Measurements from ENCODE around the gene DCAKD.

The DCAKD gene, protein sequence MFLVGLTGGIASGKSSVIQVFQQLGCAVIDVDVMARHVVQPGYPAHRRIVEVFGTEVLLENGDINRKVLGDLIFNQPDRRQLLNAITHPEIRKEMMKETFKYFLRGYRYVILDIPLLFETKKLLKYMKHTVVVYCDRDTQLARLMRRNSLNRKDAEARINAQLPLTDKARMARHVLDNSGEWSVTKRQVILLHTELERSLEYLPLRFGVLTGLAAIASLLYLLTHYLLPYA

DNA sequence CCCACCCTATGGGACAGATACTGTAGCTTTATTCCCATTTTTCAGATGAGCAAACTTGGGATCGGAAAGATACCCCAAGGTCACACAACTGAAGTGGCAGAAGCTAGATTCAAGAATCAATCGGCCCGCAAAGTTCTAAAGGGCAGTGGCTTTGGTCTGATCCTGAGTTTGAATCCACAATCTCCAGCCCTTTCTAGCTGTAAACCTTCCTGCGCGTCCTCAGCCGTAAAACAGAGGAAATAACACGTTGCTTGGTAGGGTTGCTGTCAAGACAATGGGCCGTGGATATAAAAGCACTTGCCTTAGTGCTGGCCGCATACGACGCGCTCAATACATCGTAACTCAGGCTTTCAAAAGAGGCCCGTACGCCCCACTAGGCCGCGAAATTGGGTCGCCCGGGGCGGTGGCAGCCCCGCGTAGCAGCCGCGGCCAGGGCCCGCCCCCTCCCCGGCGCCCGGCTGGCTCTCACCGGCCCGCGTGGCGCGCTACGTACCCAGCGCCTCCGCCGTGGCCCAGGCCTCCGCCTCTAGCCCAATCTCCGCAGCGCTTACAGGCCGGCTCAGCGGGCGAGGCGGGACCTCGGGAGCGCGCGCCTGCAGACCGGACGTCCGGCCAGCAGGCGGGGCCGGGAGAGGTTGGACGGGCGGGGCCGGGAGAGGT is at the start of gene DCAKD:
Gene DCAKD, minus strand, starts transcription at position 573 of the 660 bp plus-strand sequence. CDS start 16,747 bp downstream, outside the sequence.
- no peak for FAIRE-seq

DNA sequence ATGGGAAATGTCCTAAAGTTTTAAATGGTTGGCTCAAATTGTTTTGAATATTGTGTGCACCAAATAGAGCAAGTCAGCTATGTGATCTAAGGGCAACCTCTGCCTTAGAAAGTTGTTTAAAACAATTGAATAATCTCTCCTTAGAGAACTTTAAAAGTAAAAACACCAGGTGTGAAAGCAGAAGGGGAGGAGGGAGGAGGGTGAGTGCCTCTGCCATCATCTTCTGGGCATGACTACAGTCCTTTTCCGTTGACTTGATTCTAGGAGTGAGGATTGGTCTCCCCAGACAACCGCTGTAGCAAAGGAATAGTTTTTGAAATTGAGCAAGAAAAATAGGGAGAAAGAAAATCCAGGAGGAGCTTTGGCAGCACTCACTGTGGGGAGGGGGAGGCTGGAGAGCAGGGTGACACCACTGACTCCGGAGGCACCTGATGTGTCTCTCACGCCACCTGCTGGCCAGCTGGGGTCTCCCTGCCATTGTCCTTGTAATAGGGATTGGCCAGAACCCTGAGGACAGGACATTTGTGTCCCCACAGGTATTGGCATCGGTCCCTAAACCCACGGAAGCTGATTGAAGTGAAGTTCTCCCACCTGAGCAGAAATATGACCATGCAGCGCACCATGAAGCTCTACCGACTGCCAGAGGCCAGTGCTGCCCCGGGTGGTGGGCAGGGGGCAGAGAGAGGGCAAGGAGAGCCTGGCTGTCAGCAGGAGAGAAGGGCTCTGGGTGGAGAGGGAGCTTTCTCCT is 47.6 kb upstream of the DCAKD start:
- FAIRE-seq: no peak

DNA sequence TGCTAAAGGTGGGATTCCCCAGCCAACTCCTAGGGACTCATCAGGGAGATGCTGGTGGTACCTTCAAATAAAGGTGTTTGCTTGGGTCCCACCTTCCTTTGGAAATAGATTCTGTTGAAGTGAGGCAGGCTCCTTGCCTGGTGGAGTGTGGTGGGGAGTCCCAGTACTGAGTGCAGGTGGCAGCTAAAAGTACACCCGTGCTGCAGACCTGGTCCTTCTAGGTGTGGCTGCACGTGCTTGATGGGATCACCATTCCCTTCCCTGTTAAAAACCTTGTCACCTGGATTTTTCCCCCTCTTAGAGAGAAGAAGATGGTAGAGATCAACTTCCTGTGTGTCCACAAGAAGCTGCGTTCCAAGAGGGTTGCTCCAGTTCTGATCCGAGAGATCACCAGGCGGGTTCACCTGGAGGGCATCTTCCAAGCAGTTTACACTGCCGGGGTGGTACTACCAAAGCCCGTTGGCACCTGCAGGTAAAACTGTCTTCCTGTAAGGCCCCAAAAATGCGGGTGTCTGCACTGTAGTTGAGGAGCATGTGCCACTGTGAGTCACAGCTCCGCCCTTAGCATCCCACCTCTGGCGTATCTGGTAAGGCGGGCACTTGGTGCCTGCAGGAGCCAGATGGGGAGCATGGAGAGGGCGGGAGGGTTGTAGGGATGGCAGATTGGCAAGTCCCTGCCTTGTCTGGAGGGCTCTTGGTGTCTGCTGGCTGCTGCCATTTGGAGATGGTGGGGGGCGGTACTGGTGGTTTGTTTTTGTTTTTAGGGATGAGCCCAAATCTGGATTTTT is 46.8 kb upstream of the DCAKD start:
- no peak for FAIRE-seq

DNA sequence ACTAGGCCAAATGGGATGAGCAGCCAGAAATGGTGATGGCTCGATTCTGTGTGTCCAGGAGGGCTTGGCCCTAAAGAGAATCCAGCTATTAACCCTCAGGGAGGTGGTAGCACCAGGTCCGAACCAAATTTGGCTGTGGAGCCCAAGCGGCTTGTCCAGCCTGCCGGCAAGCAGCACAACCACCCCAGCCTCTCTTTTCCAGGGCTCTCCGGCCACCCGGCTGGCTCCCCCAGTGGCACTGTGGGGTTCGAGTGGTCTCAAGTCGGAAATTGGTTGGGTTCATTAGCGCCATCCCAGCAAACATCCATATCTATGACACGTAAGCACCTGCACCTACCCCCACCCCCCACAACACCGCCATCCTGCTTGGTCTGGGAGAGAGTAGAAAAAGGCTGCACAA is 45.5 kb upstream of the DCAKD start:
- FAIRE-seq: no peak

DNA sequence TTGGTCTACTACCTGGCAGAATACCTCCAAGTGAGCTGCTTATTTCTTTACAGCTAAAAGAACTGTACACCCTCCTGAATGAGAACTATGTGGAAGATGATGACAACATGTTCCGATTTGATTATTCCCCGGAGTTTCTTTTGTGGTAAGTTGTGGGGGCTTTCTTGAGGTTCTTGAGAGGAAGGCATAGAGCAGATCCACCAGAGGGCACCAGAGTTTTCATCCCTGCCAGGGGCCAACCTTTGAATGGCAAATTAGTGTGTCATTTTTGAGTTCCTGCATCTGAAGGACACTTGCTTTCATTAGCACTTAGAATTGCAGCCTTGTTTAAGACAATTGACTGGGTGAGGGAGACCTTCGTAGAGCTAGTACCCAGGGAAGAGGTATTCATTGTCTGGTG is 44.7 kb upstream of the DCAKD start:
- FAIRE-seq: no peak

DNA sequence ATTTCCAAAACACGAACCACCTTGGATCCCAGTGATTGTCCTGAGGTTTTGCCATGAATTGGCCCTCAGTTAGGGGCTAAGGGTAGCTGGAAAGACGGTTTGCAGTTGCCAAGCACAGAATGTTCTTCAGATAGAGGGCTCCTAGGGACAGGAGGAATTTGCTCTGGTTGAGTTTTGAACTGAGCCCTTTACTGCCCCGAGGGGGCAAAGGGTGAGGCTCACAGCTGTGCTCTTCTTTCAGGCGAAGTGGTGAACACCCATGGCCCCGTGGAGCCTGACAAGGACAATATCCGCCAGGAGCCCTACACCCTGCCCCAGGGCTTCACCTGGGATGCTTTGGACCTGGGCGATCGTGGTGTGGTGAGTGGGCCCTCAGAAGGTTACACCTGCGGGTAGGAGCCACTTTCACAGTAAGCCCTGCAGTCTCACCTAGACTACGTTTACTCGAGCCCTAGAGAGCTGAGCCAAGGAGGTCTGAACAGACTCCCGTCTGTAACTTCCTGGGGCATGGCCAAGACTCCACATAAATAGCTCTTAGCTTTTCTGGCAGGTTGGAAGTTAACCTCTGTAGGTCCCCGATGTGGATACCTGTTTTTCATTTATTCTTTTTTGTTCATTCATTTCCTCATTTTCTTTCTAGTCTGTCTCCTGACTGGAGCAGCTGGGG is 42.1 kb upstream of the DCAKD start:
- no peak for FAIRE-seq

DNA sequence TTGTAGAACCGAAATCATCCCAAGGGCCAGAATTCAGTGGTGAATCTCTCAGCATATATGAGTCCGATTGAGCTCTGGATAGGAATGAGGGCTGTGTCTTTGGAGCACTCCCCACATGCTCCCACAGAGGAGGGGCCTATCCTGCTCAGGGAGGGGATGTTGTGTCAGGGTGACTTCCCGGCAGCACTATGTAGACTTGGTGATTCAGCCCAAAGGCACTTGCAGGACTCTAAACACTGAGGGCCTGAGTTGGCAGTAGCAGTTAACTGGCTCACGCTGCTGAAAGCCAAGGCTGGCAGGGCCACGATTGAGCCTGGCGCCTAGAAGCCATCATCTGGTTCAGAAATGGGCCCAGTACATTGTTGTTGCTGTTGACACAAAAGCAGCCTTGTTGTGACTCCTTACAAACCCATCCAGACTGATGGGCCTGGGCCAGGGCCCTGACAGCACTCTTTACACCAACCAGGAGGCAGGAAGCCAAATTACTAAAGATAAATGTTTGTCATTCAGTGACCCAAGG is 41.5 kb upstream of the DCAKD start:
- FAIRE-seq: peak; percentile 84

DNA sequence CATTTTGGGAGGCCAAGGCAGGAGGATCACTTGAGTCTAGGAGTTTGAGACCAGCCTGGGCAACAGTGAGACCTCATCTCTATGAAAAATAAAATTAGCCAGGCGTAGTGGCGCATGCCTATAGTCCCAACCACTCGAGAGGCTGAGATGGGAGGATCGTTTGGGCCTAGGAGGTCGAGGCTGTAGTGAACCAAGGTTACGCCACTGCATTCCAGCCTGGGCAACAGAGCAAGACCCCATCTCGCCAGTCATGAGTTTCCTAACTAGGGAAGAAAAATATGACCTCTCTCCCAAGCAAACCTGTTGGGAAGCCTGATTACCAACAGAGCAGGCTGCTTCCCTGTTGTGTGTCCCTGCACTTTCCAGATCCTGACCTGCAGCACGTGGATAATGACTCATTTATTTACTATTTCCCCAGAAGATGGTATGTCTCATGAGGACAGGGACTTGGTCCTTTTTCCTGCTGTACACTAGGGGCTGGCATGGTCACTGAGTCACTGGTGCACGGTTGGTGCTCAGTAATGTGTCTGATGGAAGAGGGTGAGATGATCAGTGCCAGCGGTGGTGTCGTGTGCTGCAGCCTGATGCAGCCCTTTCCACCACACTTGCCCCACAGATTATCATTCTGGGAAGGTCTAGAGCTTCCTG is 40.5 kb upstream of the DCAKD start:
- FAIRE-seq: no peak

DNA sequence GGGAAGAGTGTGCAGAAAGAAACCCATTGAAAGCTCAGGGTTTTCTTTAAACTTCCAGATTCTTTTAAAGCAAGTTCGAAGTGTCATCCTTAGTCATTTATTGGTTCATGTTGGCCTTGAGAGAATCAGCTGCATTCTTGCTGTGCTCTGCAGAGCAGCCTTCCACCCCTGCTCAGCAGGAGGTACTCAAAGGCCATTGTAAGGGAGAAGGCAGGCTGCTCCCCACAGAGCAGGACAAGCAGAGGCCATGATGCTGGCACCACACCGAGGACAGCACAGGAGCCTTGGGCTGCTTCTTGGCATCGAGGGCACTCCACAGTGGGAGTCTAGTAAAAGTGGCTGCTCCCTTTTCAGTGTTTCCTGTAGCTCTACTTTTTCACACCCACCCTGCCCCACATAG is 39.3 kb upstream of the DCAKD start:
- no peak for FAIRE-seq

DNA sequence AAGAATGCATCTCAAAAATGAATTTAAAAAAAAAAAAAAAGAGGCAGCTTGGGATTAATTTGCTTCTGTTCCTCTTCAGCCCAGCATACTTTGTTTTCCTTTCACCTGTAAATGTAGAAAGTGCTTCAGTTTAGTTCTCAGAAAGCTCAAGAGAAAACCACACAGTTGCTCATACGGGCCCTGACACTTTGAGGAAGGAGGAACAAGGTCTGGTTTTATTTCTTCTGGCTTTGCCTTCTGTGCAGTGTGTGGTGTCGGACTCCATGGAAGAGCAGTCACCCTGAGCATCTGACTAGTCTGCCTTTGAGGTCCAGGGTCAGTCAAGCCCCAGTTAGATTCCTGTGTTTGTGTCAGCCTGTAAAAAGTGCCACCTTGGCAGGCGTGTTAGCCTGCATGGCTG is 37.3 kb upstream of the DCAKD start:
- no peak for FAIRE-seq

DNA sequence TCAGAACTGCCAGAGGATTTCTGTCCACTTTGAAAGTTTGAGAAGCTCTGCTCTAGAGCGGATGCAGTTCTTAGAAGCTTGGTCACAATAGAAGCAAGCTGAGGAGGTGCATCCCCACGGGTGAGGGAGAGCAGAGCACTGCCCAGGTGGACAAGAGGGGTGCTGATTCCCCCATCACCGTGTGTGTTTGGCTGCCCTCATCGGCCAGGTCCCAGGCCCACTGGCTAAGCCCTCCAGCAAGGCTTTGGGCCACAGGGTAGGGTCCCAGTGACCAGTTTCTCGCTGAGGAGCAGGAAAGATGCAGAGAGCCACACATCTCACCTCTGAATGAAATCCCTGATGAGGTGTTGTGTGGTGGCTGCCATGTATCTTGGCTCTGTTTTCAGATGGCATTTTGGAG is 36.5 kb upstream of the DCAKD start:
- FAIRE-seq: no peak

DNA sequence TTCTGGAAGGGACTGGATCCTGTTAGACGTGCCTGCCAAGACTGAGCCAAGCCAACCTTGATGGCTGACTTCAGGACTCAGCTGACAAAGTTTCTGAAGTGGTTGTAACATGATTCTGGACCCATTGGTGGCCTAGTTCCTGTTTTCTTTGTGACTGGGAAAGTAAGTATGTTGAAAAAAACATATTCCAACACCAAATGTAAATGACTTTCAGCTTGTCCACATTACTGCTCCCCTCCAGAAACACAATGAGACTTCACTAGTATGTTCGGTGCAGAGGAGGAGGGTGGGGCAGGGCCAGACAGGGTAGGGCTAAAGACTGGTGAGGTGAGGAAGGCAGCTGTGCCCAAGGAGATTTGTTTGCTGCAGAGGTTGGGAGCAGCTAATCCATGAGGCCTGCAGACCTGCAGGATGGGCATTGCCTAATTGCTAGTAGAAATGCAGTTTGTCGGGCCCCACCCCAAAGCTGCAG is 36.1 kb upstream of the DCAKD start:
- no peak for FAIRE-seq

DNA sequence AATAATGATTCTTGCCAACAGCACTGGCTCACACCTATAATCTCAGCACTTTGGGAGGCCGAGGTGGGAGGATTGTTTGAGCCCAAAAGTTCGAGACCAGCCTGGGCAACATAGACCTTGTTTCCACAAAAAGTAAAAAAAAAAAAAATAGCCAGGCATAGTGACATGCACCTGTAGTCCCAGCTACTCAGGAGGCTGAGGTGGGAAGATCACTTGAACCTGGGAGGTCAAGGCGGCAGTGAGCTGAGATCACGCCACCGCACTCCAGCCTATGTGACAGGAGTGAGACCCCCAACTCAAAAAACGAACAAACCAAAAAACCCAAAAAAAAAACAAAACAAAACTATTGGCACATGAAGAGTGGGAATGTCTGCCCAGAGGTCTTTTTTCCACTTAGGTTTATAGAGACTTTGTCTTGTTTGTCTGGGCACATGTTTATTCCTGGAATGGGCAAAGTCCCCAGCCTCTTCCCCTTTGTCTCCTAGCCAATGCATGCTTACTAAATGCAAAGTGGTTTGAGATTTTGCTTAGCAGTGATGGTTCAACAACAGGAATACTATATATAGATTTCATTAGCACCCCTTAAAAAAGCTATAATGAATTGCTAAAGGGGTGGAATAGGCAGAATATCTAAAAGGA is 35.6 kb upstream of the DCAKD start:
- FAIRE-seq: no peak

DNA sequence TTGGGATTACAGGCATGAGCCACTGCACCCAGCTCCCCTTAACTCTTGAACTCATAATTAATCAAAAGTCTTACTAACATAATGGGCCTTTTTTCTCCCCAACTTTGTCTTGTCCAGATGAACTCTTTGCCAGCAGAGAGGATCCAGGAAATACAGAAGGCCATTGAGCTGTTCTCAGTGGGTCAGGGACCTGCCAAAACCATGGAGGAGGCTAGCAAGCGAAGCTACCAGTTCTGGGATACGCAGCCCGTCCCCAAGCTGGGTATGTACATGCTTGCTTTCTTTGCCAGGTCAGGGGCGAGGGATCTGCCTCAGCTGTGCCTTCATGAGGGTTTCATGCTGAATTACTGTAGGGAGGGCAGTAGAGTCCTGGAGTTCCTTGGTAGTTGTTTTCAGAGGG is 35.0 kb upstream of the DCAKD start:
- no peak for FAIRE-seq

DNA sequence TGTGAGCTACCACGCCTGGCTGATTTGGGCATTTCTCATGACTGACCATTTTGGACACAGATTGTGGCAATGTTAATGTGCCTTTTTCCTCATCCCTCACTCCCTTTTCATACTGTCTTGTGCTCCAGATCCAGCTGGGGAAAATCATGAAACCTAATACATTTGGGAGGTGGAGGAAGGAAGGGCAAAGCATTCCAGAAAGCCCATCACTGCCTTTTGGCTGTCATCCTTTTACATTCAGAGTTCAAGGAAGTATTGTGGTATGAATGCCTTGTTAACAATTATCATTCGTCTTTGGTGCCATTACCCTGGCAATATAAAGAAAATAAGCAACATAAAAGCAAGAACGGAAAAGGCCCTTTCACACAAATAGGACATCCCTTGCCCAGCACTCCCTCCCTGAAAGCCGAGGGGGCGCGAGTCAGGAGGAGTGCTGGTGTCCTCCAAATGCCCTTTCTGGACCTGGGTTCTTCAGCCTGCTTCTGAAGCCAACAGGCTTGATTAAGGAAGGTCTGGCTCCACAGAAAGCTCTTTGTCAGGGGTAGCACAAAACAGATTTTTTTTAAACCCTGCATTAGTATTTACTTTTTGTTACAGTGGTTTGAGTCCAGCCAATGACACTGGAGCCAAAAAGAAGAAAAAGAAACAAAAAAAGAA is 29.7 kb upstream of the DCAKD start:
- FAIRE-seq: no peak

DNA sequence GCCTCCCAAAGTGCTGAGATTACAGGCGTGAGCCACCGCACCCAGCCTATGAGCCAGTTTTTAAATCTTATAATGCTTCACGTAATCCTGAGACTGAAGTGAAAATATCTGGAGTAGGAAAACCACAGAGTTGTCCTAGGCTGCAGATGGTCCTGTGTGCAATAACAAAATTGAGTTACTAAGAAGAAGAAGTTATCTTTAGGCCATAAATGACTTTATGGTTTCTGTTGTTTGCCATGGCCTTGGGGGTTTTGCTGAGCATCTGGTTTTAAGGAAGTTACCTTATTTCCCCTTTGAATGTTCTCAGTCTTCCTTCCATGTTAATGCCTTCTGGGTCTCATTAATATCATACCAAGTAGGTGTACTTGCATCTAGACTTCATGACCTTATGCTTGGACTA is 26.2 kb upstream of the DCAKD start:
- no peak for FAIRE-seq

DNA sequence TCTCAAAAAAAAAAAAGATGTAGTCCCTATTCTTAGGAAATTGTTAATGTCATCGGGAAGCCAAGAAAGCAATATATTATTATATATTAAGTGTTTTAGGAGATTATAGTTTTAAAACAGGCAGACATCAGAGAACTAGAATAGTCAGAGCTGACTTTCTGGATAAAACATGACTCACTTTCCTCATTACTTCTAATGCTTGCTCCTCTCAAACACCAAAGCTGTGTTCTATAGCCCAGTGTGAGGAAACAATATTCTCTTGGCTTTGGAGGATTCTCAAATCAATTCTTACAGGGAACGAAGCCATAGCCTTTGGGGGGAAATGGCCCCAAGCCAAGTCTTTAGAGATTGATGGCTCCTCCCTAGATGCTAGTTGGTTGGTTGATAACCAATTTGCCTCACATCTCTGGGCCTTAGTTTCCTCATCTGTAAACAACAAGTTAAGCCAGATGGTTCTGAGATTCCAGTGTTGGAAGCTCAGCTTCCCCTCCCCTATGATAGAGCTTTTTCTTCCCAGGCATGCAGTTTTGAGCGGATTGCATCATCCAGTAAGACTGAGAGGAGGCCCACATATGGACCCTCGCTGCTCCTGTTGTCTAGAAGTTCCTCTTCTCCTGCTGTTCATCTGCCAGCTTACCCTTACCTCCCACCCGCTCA is 22.1 kb upstream of the DCAKD start:
- FAIRE-seq: no peak

DNA sequence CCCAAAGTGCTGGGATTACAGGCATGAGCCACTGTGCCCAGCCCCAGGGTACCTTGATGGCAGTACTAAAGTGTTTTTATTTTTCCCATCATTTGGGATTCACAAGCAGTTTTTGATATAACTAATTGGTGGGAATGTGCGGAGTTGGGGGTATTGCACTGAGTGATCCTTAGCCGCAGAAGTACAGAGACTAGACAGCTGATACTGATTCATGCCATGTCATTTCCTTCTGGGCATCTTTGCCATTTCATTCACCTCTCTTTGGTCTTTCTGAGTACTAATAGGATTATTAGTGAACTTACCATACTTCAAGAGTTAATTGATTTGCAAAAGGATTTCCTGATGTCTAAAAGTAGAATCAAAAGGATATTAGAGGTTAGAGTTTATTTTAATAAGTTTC is 19.4 kb upstream of the DCAKD start:
- no peak for FAIRE-seq

DNA sequence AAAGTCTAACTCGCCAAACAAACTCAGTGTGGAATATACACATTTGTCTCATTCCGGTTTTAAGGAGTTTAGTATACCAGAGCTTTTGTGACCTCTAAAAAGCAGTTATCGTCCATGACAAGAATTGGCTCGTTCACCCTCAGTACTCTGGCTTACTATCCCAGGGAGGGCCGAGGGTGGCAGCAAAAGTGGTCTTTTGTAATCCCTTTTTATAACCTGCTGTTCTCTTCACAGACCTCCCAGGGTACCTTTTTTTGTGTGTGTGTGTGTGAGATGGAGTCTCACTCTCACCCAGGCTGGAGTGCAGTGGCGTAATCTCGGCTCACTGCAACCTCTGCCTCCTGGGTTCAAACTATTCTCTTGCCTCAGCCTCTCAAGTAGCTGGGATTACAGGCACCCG is 18.6 kb upstream of the DCAKD start:
- FAIRE-seq: no peak

DNA sequence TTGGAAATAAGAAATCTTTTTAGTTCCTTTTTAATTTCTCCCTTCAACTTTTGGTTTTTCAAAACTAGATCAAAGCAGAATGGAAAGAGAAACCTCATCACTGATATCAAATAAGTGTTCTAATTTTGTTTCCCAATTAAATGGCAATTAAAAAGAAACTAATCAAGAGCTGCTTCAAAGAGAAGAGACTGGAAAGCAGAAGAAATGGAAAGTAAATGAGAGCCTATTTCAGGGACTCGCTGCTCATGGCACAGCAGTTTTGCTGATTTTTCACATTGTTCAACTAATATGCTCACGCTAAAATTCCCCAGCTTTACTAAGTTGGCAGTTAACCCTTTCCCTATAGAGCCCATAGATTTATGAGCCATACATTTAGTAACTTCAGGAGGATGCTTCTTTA is 16.2 kb upstream of the DCAKD start:
- no peak for FAIRE-seq

All from endometrium (tissue), 2 donors.